K562 (cell line): ENCODE measurements around the gene NFATC2. TPM values are rescaled to one million over a fixed set of nuclear protein-coding genes. Genes with fewer than 3 reads are reported as not detected.

Experiments used
- ASH1L ChIP-seq: fragments of 450-650 bp; IDR thresholded peaks from 2 replicates; pipeline ENCODE4 v1.6.1; 2018; ENCODE audit warnings: borderline replicate concordance, mild to moderate bottlenecking, low read depth; ENCODE audit not compliant: partially characterized antibody
- BCOR ChIP-seq: fragments of 450-650 bp; IDR thresholded peaks from 2 replicates; pipeline ENCODE4 v1.6.1; 2016
- CREB3 ChIP-seq: fragments of 450-650 bp; conservative IDR thresholded peaks from 2 replicates; pipeline ENCODE4 v1.6.1; 2016; ENCODE audit warnings: missing genetic modification characterization, low read depth, mild to moderate bottlenecking, missing compliant biosample characterization, moderate library complexity
- FOXJ2 ChIP-seq: fragments of 200-800 bp; sonication (Bioruptor generic); IDR thresholded peaks from 2 replicates; pipeline ENCODE4 v1.6.1; 2016; ENCODE audit warnings: missing genetic modification characterization, missing compliant biosample characterization
- JUN ChIP-seq, 2 experiments: sonication (generic) in 1 of 2; formaldehyde crosslinking in 1 of 2; IDR thresholded peaks; 2 replicates each; pipeline versions ENCODE4 v1.6.1 to v1.8.0; 2012 to 2022; ENCODE audit warnings: borderline replicate concordance in 2 of 2, mild to moderate bottlenecking in 2 of 2, improper control_type of control experiment in 1 of 2, low read depth in 1 of 2, low read length in 1 of 2, missing genetic modification reagents in 1 of 2
- KAT2B ChIP-seq: IDR thresholded peaks from one replicate; pipeline ENCODE4 v1.6.1; 2012; ENCODE audit warnings: low read depth, mild to moderate bottlenecking, control low read depth, inconsistent platforms, low read length, moderate library complexity
- LEF1 ChIP-seq: fragments of 450-650 bp; IDR thresholded peaks from 2 replicates; pipeline ENCODE4 v1.6.1; 2016; ENCODE audit warnings: mild to moderate bottlenecking
- MLX ChIP-seq, 2 experiments: fragments of 450-650 bp in 1 of 2; sonication (generic) in 1 of 2; formaldehyde crosslinking; conservative IDR thresholded peaks; 2 replicates each; pipeline versions ENCODE4 v1.4.0 to v1.8.1; 2020 to 2022; ENCODE audit warnings: mild to moderate bottlenecking in 1 of 2, missing genetic modification reagents in 1 of 2
- MTA3 ChIP-seq: fragments of 450-650 bp; formaldehyde crosslinking; IDR thresholded peaks from 2 replicates; pipeline ENCODE4 v1.6.1; 2017; ENCODE audit warnings: mild to moderate bottlenecking, borderline replicate concordance
- PHF21A ChIP-seq: fragments of 450-650 bp; IDR thresholded peaks from 2 replicates; pipeline ENCODE4 v1.6.1; 2017; ENCODE audit warnings: low read depth, borderline replicate concordance
- RAD51 ChIP-seq: fragments of 450-650 bp; IDR thresholded peaks from 2 replicates; pipeline ENCODE4 v1.7.1; 2016; ENCODE audit warnings: low read depth, mild to moderate bottlenecking, borderline replicate concordance
- SLC30A9 ChIP-seq: fragments of 250-450 bp; sonication (Bioruptor Pico); IDR thresholded peaks from 2 replicates; pipeline ENCODE4 v1.8.0; 2022; ENCODE audit warnings: mild to moderate bottlenecking, moderate library complexity
- YBX1 ChIP-seq: fragments of 450-650 bp; IDR thresholded peaks from 2 replicates; pipeline ENCODE4 v1.7.1; 2016; ENCODE audit warnings: mild to moderate bottlenecking
- ZNF140 ChIP-seq: fragments of 250-450 bp; sonication (Bioruptor Pico); IDR thresholded peaks from 2 replicates; pipeline ENCODE4 v1.8.0; 2021; ENCODE audit warnings: moderate library complexity, mild to moderate bottlenecking, inconsistent platforms
- polyA plus RNA-seq, 8 experiments: library from polyadenylated mRNA; depleted of rRNA in 4 of 8; stranded (reverse) in 5 of 8; unstranded in 3 of 8; fragments of >200 nt; fragmentation: Nextera tagmentation in 2 of 8; fragmentation: Illumina TruSeq in 1 of 8; extraction: Ambion mirVana in 2 of 8; extraction: Trizol in 1 of 8; gene quantifications; 2 replicates each; pipeline versions ENCODE4 v1.2.1 to v1.2.3, GENCODE V29; 2011 to 2014; ENCODE audit warnings: inconsistent platforms in 1 of 8, missing spikeins in 1 of 8
- total RNA-seq, 7 experiments: library from RNA; depleted of rRNA in 6 of 7; stranded (reverse); fragments of >200 nt in 6 of 7; fragmentation: Illumina TruSeq in 2 of 7; extraction: Trizol in 2 of 7; gene quantifications; 2 replicates each; pipeline versions ENCODE4 v1.2.1 to v1.2.3, GENCODE V29; 2011 to 2021; ENCODE audit warnings: low replicate concordance in 1 of 7
- TF ChIP-seq, protein P1 (sequence below): fragments of 250-450 bp; sonication (Bioruptor Pico); IDR thresholded peaks from 2 replicates; pipeline ENCODE4 v1.4.0; 2020; ENCODE audit warnings: borderline replicate concordance
- TF ChIP-seq, protein P2 (sequence below): fragments of 450-650 bp; formaldehyde crosslinking; IDR thresholded peaks from 2 replicates; pipeline ENCODE4 v1.4.0; 2020; ENCODE audit warnings: mild to moderate bottlenecking, moderate library complexity
- TF ChIP-seq, protein P3 (sequence below): IDR thresholded peaks from 2 replicates; pipeline ENCODE4 v1.6.1; 2011; ENCODE audit not compliant: insufficient read length; ENCODE audit errors: extremely low read depth

Gene NFATC2
- total and polyA plus RNA-seq, 9 of the 15 experiments (the other 6 are each of a cell fraction or from before 2014, with no cell fraction given): 1.9 to 11.2 (median 3.0) TPM

DNA sequence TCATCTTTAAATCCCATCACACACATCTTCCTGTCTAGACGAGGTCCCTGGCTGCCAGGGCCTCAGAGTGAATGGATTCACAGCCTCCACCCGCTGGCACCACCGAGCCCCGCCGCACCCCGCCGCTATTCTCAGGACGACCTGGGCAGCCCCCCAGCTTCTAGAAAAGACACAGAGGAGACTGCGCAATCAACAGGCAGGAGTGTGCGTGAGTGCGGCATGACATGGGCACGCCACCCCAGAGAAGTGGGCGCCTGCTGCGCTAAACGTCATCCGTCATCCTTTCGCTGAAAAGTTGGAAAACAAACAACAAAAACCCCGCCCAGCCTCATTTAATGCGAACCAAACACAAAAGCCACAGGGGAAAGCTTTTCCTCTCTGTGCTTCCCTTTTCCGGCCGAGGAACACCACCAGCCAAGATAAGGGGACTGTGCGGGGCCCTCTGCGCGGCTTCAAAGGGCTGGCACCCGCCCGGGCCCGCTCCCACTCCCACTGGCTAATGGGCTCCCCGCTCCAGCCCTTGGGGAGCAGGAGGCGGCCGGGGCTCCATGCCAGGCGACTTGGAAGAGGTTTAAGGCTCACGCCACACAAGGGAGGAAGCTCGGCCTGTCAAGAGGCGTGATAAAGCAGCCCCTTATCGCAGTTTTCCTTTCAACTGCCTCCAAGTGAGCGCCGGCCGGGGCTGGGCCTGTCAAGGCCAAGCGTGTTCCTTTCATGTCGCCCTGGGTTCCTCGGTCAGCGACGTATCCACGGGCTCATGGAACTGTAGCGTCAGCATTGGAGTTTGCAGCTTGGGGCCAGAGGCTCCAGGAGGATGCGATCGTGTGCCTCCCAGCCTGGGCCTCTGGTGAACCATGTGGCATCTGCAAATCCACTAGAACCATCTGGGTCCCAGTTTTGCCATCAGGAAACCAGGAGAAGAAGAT lies 50.1 kb downstream of the NFATC2 start (continued):
- TF ChIP-seq, protein P1, sequence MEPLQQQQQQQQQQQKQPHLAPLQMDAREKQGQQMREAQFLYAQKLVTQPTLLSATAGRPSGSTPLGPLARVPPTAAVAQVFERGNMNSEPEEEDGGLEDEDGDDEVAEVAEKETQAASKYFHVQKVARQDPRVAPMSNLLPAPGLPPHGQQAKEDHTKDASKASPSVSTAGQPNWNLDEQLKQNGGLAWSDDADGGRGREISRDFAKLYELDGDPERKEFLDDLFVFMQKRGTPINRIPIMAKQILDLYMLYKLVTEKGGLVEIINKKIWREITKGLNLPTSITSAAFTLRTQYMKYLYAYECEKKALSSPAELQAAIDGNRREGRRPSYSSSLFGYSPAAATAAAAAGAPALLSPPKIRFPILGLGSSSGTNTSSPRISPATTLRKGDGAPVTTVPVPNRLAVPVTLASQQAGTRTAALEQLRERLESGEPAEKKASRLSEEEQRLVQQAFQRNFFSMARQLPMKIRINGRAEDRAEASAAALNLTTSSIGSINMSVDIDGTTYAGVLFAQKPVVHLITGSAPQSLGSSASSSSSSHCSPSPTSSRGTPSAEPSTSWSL (CRISPR knock-in tag): no peak
- TF ChIP-seq YBX1: no peak
- TF ChIP-seq ASH1L: no peak
- TF ChIP-seq, protein P2, sequence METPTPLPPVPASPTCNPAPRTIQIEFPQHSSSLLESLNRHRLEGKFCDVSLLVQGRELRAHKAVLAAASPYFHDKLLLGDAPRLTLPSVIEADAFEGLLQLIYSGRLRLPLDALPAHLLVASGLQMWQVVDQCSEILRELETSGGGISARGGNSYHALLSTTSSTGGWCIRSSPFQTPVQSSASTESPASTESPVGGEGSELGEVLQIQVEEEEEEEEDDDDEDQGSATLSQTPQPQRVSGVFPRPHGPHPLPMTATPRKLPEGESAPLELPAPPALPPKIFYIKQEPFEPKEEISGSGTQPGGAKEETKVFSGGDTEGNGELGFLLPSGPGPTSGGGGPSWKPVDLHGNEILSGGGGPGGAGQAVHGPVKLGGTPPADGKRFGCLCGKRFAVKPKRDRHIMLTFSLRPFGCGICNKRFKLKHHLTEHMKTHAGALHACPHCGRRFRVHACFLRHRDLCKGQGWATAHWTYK: peak; percentile 78; the same call in 1 of the 2 replicates
- no peak for TF ChIP-seq JUN (IDR thresholded peaks at IDR 0.05; ENCODE audit: borderline replicate concordance, low read depth, low read length)
- TF ChIP-seq JUN (CRISPR knock-in tag; IDR thresholded peaks at IDR 0.05; ENCODE audit: borderline replicate concordance): no peak
- TF ChIP-seq PHF21A: no peak
- no peak for TF ChIP-seq SLC30A9 (CRISPR knock-in tag)
- no peak for TF ChIP-seq CREB3 (tag)
- TF ChIP-seq MTA3: 0 out of 2 replicates have a peak, but pooled peaks have one; percentile 79
- TF ChIP-seq, protein P3, sequence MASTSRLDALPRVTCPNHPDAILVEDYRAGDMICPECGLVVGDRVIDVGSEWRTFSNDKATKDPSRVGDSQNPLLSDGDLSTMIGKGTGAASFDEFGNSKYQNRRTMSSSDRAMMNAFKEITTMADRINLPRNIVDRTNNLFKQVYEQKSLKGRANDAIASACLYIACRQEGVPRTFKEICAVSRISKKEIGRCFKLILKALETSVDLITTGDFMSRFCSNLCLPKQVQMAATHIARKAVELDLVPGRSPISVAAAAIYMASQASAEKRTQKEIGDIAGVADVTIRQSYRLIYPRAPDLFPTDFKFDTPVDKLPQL: no peak
- TF ChIP-seq FOXJ2 (tag): no peak
- TF ChIP-seq MLX (CRISPR knock-in tag; conservative IDR thresholded peaks at IDR 0.05): no peak
- TF ChIP-seq LEF1: peak; percentile 93
- TF ChIP-seq KAT2B: no peak
- TF ChIP-seq RAD51: no peak
- peak; percentile 77 for TF ChIP-seq BCOR
- no peak for TF ChIP-seq ZNF140 (CRISPR knock-in tag)
